Suprapubic skin (tissue), 4 donors: ENCODE data around the gene AP2S1. TPM values are rescaled to one million over a fixed set of nuclear protein-coding genes. Genes with fewer than 3 reads are reported as not detected.

ENCODE experiments used
- DNase-seq, 2 donors: peaks; one replicate each; pipeline ENCODE4 v3.0.0-alpha.2; 2019; ENCODE audit warnings: low spot score in 2 of 2
- H3K27ac ChIP-seq: fragments of 200-600 bp; sonication (generic); one replicate; pipeline ENCODE4 v1.5.1; 2019
- H3K27me3 ChIP-seq: fragments of 200-600 bp; sonication (generic); one replicate; pipeline ENCODE4 v1.5.1; 2019
- H3K36me3 ChIP-seq: fragments of 200-600 bp; sonication (generic); one replicate; pipeline ENCODE4 v1.5.1; 2019
- H3K4me1 ChIP-seq: fragments of 200-600 bp; sonication (generic); one replicate; pipeline ENCODE4 v1.5.1; 2019
- H3K4me3 ChIP-seq: fragments of 200-600 bp; sonication (generic); one replicate; pipeline ENCODE4 v1.5.1; 2019; ENCODE audit warnings: mild to moderate bottlenecking
- H3K9me3 ChIP-seq: fragments of 200-600 bp; sonication (generic); one replicate; pipeline ENCODE4 v1.5.1; 2019
- CTCF ChIP-seq, 2 donors: fragments of 200-600 bp in 1 of 2; fragments of 450-650 bp in 1 of 2; sonication (generic) in 1 of 2; IDR thresholded peaks; one replicate each; pipeline ENCODE4 v1.5.1; 2016 to 2019; ENCODE audit warnings: antibody characterized with exemption in 2 of 2, mild to moderate bottlenecking in 1 of 2, moderate library complexity in 1 of 2
- EP300 ChIP-seq: sonication (generic); formaldehyde crosslinking; IDR thresholded peaks from one replicate; pipeline ENCODE4 v1.6.1; 2017; ENCODE audit warnings: antibody characterized with exemption
- POLR2A ChIP-seq, 2 donors: fragments of 450-650 bp; IDR thresholded peaks; one replicate each; pipeline ENCODE4 v1.6.1; 2017; ENCODE audit warnings: antibody characterized with exemption in 2 of 2, mild to moderate bottlenecking in 2 of 2, moderate library complexity in 2 of 2
- POLR2AphosphoS5 ChIP-seq, 3 donors: sonication (generic); formaldehyde crosslinking; IDR thresholded peaks; one replicate each; pipeline ENCODE4 v1.6.1; 2017; ENCODE audit warnings: antibody characterized with exemption in 3 of 3
- WGBS: methylation state at CpG from one replicate; pipeline ENCODE4 v1.1.5; 2018; 5-methylcytosine and 5-hydroxymethylcytosine counted together
- total RNA-seq, 4 donors: library from RNA; depleted of rRNA; stranded (reverse); fragments of >200 nt; gene quantifications; one replicate each; pipeline ENCODE4 v1.1.0, GENCODE V29; 2016

Gene AP2S1
- total RNA-seq, 4 donors from 2014 or later = 50.6 to 93.3 (median 75.0) TPM

GRCh38 chr19:46821512-46822409 lies 28.9 kb downstream of the AP2S1 start:
- no peak for TF ChIP-seq CTCF (IDR thresholded peaks at IDR 0.05)
- no peak for TF ChIP-seq POLR2AphosphoS5 (IDR thresholded peaks at IDR 0.05)
- no peak for TF ChIP-seq EP300
- no peak for TF ChIP-seq POLR2A (IDR thresholded peaks at IDR 0.05)
- no peaks in the 10 kb centered on the region for H3K9me3 ChIP-seq
- H3K4me1 ChIP-seq = peaks cover 28% of the 10 kb centered on the region
- H3K27me3 ChIP-seq = no peaks in the 10 kb centered on the region
- no peak overlapping the region for H3K4me3 ChIP-seq
- peak overlapping the region; percentile 62 for H3K27ac ChIP-seq
- no peaks in the 10 kb centered on the region for H3K36me3 ChIP-seq
- 63% methylated on average over 14 of the region's 18 CpGs for WGBS
- DNase-seq = no peak

- H3K4me1 ChIP-seq = peaks cover 33% of the 10 kb centered on the region
- H3K27me3 ChIP-seq = no peaks in the 10 kb centered on the region
- no peak overlapping the region for H3K27ac ChIP-seq
- 97% methylated on average over 2 of the region's 2 CpGs for WGBS
- no peaks in the 10 kb centered on the region for H3K36me3 ChIP-seq
- no peaks in the 10 kb centered on the region for H3K9me3 ChIP-seq
- DNase-seq = no peak
- no peak overlapping the region for H3K4me3 ChIP-seq
- TF ChIP-seq POLR2A (IDR thresholded peaks at IDR 0.05) (no peak), EP300 (no peak), CTCF (IDR thresholded peaks at IDR 0.05) (no peak), POLR2AphosphoS5 (IDR thresholded peaks at IDR 0.05) (no peak)
Observed at GRCh38 chr19:46818812-46819211, 31.8 kb downstream of the AP2S1 start.

GRCh38 chr19:46815833-46816627 lies 34.6 kb downstream of the AP2S1 start:
- no peak overlapping the region for H3K27ac ChIP-seq
- TF ChIP-seq EP300 (no peak), CTCF (IDR thresholded peaks at IDR 0.05) (no peak), POLR2A (IDR thresholded peaks at IDR 0.05) (no peak), POLR2AphosphoS5 (IDR thresholded peaks at IDR 0.05) (no peak)
- peaks cover 17% of the 10 kb centered on the region for H3K4me1 ChIP-seq
- WGBS = 79% methylated on average over 18 of the region's 18 CpGs
- H3K36me3 ChIP-seq = no peaks in the 10 kb centered on the region
- no peaks in the 10 kb centered on the region for H3K9me3 ChIP-seq
- no peak for DNase-seq
- H3K27me3 ChIP-seq = no peaks in the 10 kb centered on the region
- H3K4me3 ChIP-seq = no peak overlapping the region

GRCh38 chr19:46813839-46814358 lies 36.7 kb downstream of the AP2S1 start:
- no peaks in the 10 kb centered on the region for H3K27me3 ChIP-seq
- WGBS = 54% methylated on average over 7 of the region's 7 CpGs
- H3K4me3 ChIP-seq = no peak overlapping the region
- TF ChIP-seq POLR2AphosphoS5 (IDR thresholded peaks at IDR 0.05) (no peak), CTCF (IDR thresholded peaks at IDR 0.05) (no peak), EP300 (no peak), POLR2A (IDR thresholded peaks at IDR 0.05) (no peak)
- H3K27ac ChIP-seq = peak overlapping the region; percentile 33
- peaks cover 5% of the 10 kb centered on the region for H3K4me1 ChIP-seq
- H3K9me3 ChIP-seq = no peaks in the 10 kb centered on the region
- no peaks in the 10 kb centered on the region for H3K36me3 ChIP-seq
- peak in 1 of 2 donors; percentile 75 for DNase-seq
